ENCODE data around the gene PPP2R5A. TPM values are rescaled to one million over a fixed set of nuclear protein-coding genes. Genes with fewer than 3 reads are reported as not detected.

The PPP2R5A gene
- total and polyA plus RNA-seq, 2 of the 13 experiments (the other 11 are each of a cell fraction or from before 2014, with no cell fraction given) = 22.0 to 31.4 TPM

DNA sequence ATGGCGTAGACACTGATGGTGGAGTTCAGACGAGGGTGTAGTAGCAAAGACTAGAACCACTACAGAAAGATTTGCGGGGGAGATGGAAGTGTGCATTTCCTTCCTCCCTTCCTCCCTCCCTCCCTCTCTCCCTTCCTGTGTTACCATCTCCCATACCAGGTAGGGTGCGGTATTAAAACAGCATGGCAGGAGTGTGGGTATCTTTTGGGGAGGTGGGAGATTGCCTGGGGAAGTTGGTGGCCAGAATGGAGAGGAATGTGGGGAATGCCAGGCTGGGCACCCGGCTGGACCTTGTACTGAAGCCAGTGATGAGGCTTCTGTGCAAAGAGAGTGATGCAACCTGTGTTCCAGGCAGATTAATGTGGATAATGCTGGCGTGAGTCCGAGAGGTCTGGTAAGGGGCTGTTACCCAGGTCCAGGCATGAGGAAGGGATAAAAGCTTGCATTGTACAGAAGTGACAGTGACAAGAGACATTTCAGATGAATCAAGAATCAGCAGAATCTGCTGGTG is 30.3 kb upstream of the PPP2R5A start (continued):
- TF ChIP-seq ZNF790 (CRISPR knock-in tag; IDR thresholded peaks at IDR 0.05; ENCODE audit: borderline replicate concordance) = no peak
- no peak for TF ChIP-seq HNRNPLL (IDR thresholded peaks at IDR 0.05; ENCODE audit: low read depth, low read length, poor library complexity, severe bottlenecking)
- TF ChIP-seq, protein P1, sequence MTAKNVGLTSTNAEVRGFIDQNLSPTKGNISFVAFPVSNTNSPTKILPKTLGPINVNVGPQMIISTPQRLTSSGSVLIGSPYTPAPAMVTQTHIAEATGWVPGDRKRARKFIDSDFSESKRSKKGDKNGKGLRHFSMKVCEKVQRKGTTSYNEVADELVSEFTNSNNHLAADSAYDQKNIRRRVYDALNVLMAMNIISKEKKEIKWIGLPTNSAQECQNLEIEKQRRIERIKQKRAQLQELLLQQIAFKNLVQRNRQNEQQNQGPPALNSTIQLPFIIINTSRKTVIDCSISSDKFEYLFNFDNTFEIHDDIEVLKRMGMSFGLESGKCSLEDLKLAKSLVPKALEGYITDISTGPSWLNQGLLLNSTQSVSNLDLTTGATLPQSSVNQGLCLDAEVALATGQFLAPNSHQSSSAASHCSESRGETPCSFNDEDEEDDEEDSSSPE (CRISPR knock-in tag; IDR thresholded peaks at IDR 0.05) = no peak
- TF ChIP-seq BCL6 (CRISPR knock-in tag; IDR thresholded peaks at IDR 0.05) = peak; percentile 65; the same call in 1 of the 2 replicates
- TF ChIP-seq, protein P2, sequence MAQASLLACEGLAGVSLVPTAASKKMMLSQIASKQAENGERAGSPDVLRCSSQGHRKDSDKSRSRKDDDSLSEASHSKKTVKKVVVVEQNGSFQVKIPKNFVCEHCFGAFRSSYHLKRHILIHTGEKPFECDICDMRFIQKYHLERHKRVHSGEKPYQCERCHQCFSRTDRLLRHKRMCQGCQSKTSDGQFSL (CRISPR knock-in tag; IDR thresholded peaks at IDR 0.05) = no peak
- 0 out of 2 replicates have a peak, but pooled peaks have one; percentile 37 for TF ChIP-seq GFI1 (CRISPR knock-in tag; IDR thresholded peaks at IDR 0.05; ENCODE audit: borderline replicate concordance)
- no peak for TF ChIP-seq REXO4 (CRISPR knock-in tag; IDR thresholded peaks at IDR 0.05; ENCODE audit: borderline replicate concordance)
- TF ChIP-seq MAFG (CRISPR knock-in tag; IDR thresholded peaks at IDR 0.05) = no peak
- no peak for TF ChIP-seq FOXA1 (IDR thresholded peaks at IDR 0.05)
- peak; percentile 66; the same call in 1 of the 2 replicates for TF ChIP-seq FOXA1 (CRISPR knock-in tag; IDR thresholded peaks at IDR 0.05)
- no peak for TF ChIP-seq MAF1 (CRISPR knock-in tag; IDR thresholded peaks at IDR 0.05; ENCODE audit: borderline replicate concordance)
- TF ChIP-seq, protein P3, sequence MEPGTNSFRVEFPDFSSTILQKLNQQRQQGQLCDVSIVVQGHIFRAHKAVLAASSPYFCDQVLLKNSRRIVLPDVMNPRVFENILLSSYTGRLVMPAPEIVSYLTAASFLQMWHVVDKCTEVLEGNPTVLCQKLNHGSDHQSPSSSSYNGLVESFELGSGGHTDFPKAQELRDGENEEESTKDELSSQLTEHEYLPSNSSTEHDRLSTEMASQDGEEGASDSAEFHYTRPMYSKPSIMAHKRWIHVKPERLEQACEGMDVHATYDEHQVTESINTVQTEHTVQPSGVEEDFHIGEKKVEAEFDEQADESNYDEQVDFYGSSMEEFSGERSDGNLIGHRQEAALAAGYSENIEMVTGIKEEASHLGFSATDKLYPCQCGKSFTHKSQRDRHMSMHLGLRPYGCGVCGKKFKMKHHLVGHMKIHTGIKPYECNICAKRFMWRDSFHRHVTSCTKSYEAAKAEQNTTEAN (CRISPR knock-in tag; conservative IDR thresholded peaks at IDR 0.05) = 0 out of 2 replicates have a peak, but pooled peaks have one; percentile 70
- peak; percentile 97 for TF ChIP-seq HNF4A (CRISPR knock-in tag; IDR thresholded peaks at IDR 0.05)
- TF ChIP-seq NONO (IDR thresholded peaks at IDR 0.05) = no peak
- TF ChIP-seq NONO (CRISPR knock-in tag; conservative IDR thresholded peaks at IDR 0.05) = peak; percentile 59; the same call in 1 of the 2 replicates
- TF ChIP-seq, protein P4, sequence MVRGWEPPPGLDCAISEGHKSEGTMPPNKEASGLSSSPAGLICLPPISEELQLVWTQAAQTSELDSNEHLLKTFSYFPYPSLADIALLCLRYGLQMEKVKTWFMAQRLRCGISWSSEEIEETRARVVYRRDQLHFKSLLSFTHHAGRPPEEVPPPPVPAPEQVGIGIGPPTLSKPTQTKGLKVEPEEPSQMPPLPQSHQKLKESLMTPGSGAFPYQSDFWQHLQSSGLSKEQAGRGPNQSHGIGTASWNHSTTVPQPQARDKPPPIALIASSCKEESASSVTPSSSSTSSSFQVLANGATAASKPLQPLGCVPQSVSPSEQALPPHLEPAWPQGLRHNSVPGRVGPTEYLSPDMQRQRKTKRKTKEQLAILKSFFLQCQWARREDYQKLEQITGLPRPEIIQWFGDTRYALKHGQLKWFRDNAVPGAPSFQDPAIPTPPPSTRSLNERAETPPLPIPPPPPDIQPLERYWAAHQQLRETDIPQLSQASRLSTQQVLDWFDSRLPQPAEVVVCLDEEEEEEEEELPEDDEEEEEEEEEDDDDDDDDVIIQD (CRISPR knock-in tag; IDR thresholded peaks at IDR 0.05; ENCODE audit: low read depth) = peak; percentile 34; the same call in 1 of the 2 replicates
- TF ChIP-seq, protein P5, sequence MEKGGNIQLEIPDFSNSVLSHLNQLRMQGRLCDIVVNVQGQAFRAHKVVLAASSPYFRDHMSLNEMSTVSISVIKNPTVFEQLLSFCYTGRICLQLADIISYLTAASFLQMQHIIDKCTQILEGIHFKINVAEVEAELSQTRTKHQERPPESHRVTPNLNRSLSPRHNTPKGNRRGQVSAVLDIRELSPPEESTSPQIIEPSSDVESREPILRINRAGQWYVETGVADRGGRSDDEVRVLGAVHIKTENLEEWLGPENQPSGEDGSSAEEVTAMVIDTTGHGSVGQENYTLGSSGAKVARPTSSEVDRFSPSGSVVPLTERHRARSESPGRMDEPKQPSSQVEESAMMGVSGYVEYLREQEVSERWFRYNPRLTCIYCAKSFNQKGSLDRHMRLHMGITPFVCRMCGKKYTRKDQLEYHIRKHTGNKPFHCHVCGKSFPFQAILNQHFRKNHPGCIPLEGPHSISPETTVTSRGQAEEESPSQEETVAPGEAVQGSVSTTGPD (CRISPR knock-in tag; IDR thresholded peaks at IDR 0.05) = 0 out of 2 replicates have a peak, but pooled peaks have one; percentile 54
- TF ChIP-seq, protein P6, sequence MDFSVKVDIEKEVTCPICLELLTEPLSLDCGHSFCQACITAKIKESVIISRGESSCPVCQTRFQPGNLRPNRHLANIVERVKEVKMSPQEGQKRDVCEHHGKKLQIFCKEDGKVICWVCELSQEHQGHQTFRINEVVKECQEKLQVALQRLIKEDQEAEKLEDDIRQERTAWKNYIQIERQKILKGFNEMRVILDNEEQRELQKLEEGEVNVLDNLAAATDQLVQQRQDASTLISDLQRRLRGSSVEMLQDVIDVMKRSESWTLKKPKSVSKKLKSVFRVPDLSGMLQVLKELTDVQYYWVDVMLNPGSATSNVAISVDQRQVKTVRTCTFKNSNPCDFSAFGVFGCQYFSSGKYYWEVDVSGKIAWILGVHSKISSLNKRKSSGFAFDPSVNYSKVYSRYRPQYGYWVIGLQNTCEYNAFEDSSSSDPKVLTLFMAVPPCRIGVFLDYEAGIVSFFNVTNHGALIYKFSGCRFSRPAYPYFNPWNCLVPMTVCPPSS (IDR thresholded peaks at IDR 0.05) = no peak
- TF ChIP-seq HNF4G (IDR thresholded peaks at IDR 0.05; ENCODE audit: borderline replicate concordance, low read depth, low read length) = peak; percentile 90
- peak; percentile 92 for TF ChIP-seq HNF4G (CRISPR knock-in tag; IDR thresholded peaks at IDR 0.05; ENCODE audit: borderline replicate concordance, low read depth)
- no peak for TF ChIP-seq ZNF251 (CRISPR knock-in tag; IDR thresholded peaks at IDR 0.05)

All from HepG2 (cell line).